Measurements from ENCODE around the gene SP5. TPM values are rescaled to one million over a fixed set of nuclear protein-coding genes. Genes with fewer than 3 reads are reported as not detected.

Gene SP5
- total and polyA plus RNA-seq, 2 of the 4 experiments (the other 2 are of a cell fraction) = not detected

GRCh38 chr2:170681311-170681710, 33.8 kb upstream of the SP5 start:
- no peak overlapping the region for H3K18ac ChIP-seq (ENCODE audit: low read depth, low read length)
- H3K4ac ChIP-seq (ENCODE audit: low read depth, low read length) = no peak overlapping the region
- H4K20me1 ChIP-seq (ENCODE audit: insufficient read depth, low read length) = no peaks in the 10 kb centered on the region
- TF ChIP-seq MAFK (IDR thresholded peaks at IDR 0.05; ENCODE audit: low read depth, low read length) (no peak), SMC3 (IDR thresholded peaks at IDR 0.05; ENCODE audit: low read depth, low read length) (no peak), RAD21 (IDR thresholded peaks at IDR 0.05; ENCODE audit: low read length) (no peak), NFE2L2 (IDR thresholded peaks at IDR 0.05; ENCODE audit: low read depth, low read length) (no peak), CHD1 (IDR thresholded peaks at IDR 0.05; ENCODE audit: low read depth, low read length) (no peak), MAZ (IDR thresholded peaks at IDR 0.05; ENCODE audit: borderline replicate concordance, low read depth, low read length) (no peak), CTCF (conservative IDR thresholded peaks at IDR 0.05; ENCODE audit: low read depth, low read length) (no peak), CEBPB (IDR thresholded peaks at IDR 0.05; ENCODE audit: low read depth, low read length) (no peak), FOS (IDR thresholded peaks at IDR 0.05; ENCODE audit: low read depth, low read length) (no peak), MXI1 (IDR thresholded peaks at IDR 0.05; ENCODE audit: borderline replicate concordance, low read depth, low read length) (no peak), RCOR1 (IDR thresholded peaks at IDR 0.05; ENCODE audit: insufficient replicate concordance, low read length) (no peak), BHLHE40 (IDR thresholded peaks at IDR 0.05; ENCODE audit: low read depth, low read length) (no peak), RFX5 (IDR thresholded peaks at IDR 0.05; ENCODE audit: low read depth, low read length) (no peak)
- TF ChIP-seq, protein P1, sequence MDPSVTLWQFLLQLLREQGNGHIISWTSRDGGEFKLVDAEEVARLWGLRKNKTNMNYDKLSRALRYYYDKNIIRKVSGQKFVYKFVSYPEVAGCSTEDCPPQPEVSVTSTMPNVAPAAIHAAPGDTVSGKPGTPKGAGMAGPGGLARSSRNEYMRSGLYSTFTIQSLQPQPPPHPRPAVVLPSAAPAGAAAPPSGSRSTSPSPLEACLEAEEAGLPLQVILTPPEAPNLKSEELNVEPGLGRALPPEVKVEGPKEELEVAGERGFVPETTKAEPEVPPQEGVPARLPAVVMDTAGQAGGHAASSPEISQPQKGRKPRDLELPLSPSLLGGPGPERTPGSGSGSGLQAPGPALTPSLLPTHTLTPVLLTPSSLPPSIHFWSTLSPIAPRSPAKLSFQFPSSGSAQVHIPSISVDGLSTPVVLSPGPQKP (IDR thresholded peaks at IDR 0.05; ENCODE audit: borderline replicate concordance, low read depth, low read length) = no peak
- TF ChIP-seq, protein P2, sequence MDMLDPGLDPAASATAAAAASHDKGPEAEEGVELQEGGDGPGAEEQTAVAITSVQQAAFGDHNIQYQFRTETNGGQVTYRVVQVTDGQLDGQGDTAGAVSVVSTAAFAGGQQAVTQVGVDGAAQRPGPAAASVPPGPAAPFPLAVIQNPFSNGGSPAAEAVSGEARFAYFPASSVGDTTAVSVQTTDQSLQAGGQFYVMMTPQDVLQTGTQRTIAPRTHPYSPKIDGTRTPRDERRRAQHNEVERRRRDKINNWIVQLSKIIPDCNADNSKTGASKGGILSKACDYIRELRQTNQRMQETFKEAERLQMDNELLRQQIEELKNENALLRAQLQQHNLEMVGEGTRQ (IDR thresholded peaks at IDR 0.05; ENCODE audit: low read depth, low read length) = no peak
- no peak overlapping the region for H2AK5ac ChIP-seq (ENCODE audit: low read depth, low read length)
- H2AK9ac ChIP-seq (replicated peaks; ENCODE audit: low read depth, low read length, poor library complexity) = no peak overlapping the region
- H3K9me1 ChIP-seq (ENCODE audit: insufficient read depth, low read length) = no peaks in the 10 kb centered on the region
- H2BK20ac ChIP-seq (ENCODE audit: low read depth, low read length) = no peak overlapping the region
- no peak overlapping the region for H2AFZ ChIP-seq (replicated peaks; ENCODE audit: low read length, poor library complexity)
- dilution Hi-C loops (cut with HindIII; ENCODE audit: low sequenced_read_pairs, unreplicated experiment) (no loop called here), in situ Hi-C loops (cut with MboI; ENCODE audit: low sequenced_read_pairs) (no loop called here), intact Hi-C loops (cut with micrococcal nuclease) (no loop called here)
- WGBS, 2 experiments (ENCODE audit: extremely low coverage in 2 of 2, insufficient read length in 1 of 2) = no CpG with 5 or more reads among the region's 1 CpG
- no peak overlapping the region for H3K4me3 ChIP-seq (ENCODE audit: insufficient read depth, low read depth, low read length)
- H4K5ac ChIP-seq (ENCODE audit: low read depth, low read length) = no peak overlapping the region
- ChIA-PET POLR2A (ENCODE audit: unreplicated experiment) (no interaction called here), CTCF (no interaction called here)
- H2BK120ac ChIP-seq (ENCODE audit: low read depth, low read length) = no peak overlapping the region
- H3K56ac ChIP-seq (ENCODE audit: extremely low read depth, insufficient read depth, low read length) = no peak overlapping the region
- H3K9me3 ChIP-seq (ENCODE audit: control insufficient read depth, insufficient read depth, low read length) = no peaks in the 10 kb centered on the region
- H3K4me1 ChIP-seq (ENCODE audit: control insufficient read depth, insufficient read depth, low read length) = no peaks in the 10 kb centered on the region
- H4K8ac ChIP-seq (ENCODE audit: low read depth in 2 of 2, low read length in 2 of 2) = no peak overlapping the region
- no peaks in the 10 kb centered on the region for H3K27me3 ChIP-seq (ENCODE audit: control insufficient read depth, insufficient read depth, low read length)
- no peak overlapping the region for H3K23ac ChIP-seq (ENCODE audit: low read depth, low read length)
- no TSS peak for BruUV-seq (replicated peaks)
- no peak overlapping the region for H3K14ac ChIP-seq (replicated peaks; ENCODE audit: low read depth, low read length)
- H2BK15ac ChIP-seq (ENCODE audit: low read depth, low read length) = no peak overlapping the region
- no peak for ATAC-seq (ENCODE audit: low read depth)
- H3K36me3 ChIP-seq (ENCODE audit: control insufficient read depth, insufficient read depth, low read length) = no peaks in the 10 kb centered on the region
- no peaks in the 10 kb centered on the region for H3K79me1 ChIP-seq (ENCODE audit: low read depth in 1 of 2, low read length in 2 of 2)
- no peak overlapping the region for H2BK5ac ChIP-seq (ENCODE audit: low read depth, low read length, poor library complexity, severe bottlenecking)
- H3K4me2 ChIP-seq (ENCODE audit: low read depth, low read length) = no peak overlapping the region
- no peak overlapping the region for H4K91ac ChIP-seq (ENCODE audit: insufficient read depth, low read depth, low read length)
- no peak overlapping the region for H3K27ac ChIP-seq (ENCODE audit: insufficient read depth, low read length)
- no peak overlapping the region for H3K9ac ChIP-seq (ENCODE audit: low read depth, low read length)
- DNase-seq = no peak
